Fibroblast of lung (primary cell): Measurements from ENCODE around the gene TBC1D22A. TPM values are rescaled to one million over a fixed set of nuclear protein-coding genes. Genes with fewer than 3 reads are reported as not detected.
A peak's percentile ranks its signal among the peaks of the same experiment; 100 is the strongest.

Experiments
- DNase-seq, 2 donors: peaks; one replicate each; pipeline versions ENCODE4 v3.0.0 to v3.0.0-alpha.2; 2010; ENCODE audit warnings: low read depth in 2 of 2
- H2AFZ ChIP-seq: 2 replicates; pipeline ENCODE4 v1.5.1; 2012; ENCODE audit warnings: low read length, control low read depth, inconsistent platforms
- H3K27ac ChIP-seq: 2 replicates; pipeline ENCODE4 v1.5.1; 2011; ENCODE audit warnings: low read length, control low read depth; ENCODE audit not compliant: insufficient read depth
- H3K27me3 ChIP-seq: 2 replicates; pipeline ENCODE4 v1.5.1; 2011; ENCODE audit warnings: mild to moderate bottlenecking, low read length; ENCODE audit not compliant: control insufficient read depth, insufficient read depth
- H3K36me3 ChIP-seq: 2 replicates; pipeline ENCODE4 v1.5.1; 2011; ENCODE audit warnings: low read length; ENCODE audit not compliant: control insufficient read depth, insufficient read depth
- H3K4me1 ChIP-seq: 2 replicates; pipeline ENCODE4 v1.5.1; 2011; ENCODE audit warnings: low read length; ENCODE audit not compliant: control insufficient read depth, insufficient read depth; ENCODE audit errors: extremely low read depth
- H3K4me2 ChIP-seq: 2 replicates; pipeline ENCODE4 v1.5.1; 2011; ENCODE audit warnings: low read length, control low read depth; ENCODE audit not compliant: insufficient read depth; ENCODE audit errors: extremely low read depth
- H3K4me3 ChIP-seq, 4 experiments: fragments of 200-600 bp in 1 of 4; sonication (generic) in 1 of 4; replicated peaks in 1 of 4; 2 replicates each; pipeline ENCODE4 v1.5.1; 2011 to 2016; ENCODE audit warnings: low read length in 4 of 4, low read depth in 3 of 4, mild to moderate bottlenecking in 3 of 4, control low read depth in 2 of 4, inconsistent platforms in 1 of 4, mixed read lengths in 1 of 4; ENCODE audit not compliant: insufficient read depth in 1 of 4; ENCODE audit errors: control extremely low read depth in 1 of 4
- H3K79me2 ChIP-seq: 2 replicates; pipeline ENCODE4 v1.5.1; 2012; ENCODE audit warnings: mild to moderate bottlenecking, low read length, inconsistent platforms; ENCODE audit not compliant: control insufficient read depth, insufficient read depth
- H3K9ac ChIP-seq: 2 replicates; pipeline ENCODE4 v1.5.1; 2011; ENCODE audit warnings: mild to moderate bottlenecking, low read length, control low read depth; ENCODE audit not compliant: insufficient read depth
- H3K9me3 ChIP-seq: 2 replicates; pipeline ENCODE4 v1.5.1; 2012; ENCODE audit warnings: low read depth, low read length; ENCODE audit not compliant: control insufficient read depth, insufficient read depth
- H4K20me1 ChIP-seq: 2 replicates; pipeline ENCODE4 v1.5.1; 2011; ENCODE audit warnings: low read length; ENCODE audit not compliant: control insufficient read depth, insufficient read depth; ENCODE audit errors: extremely low read depth
- CTCF ChIP-seq, 2 donors: IDR thresholded peaks in 1 of 2; conservative IDR thresholded peaks in 1 of 2; 1 replicate in 1 of 2; 2 replicates in 1 of 2; pipeline ENCODE4 v1.5.1; 2011 to 2012; ENCODE audit warnings: low read length in 2 of 2, control low read depth in 1 of 2, inconsistent platforms in 1 of 2, low read depth in 1 of 2, mild to moderate bottlenecking in 1 of 2
- EZH2 ChIP-seq: IDR thresholded peaks from 2 replicates; pipeline ENCODE4 v1.5.1; 2012; ENCODE audit warnings: low read length, control low read depth, mild to moderate bottlenecking; ENCODE audit errors: missing control alignments
- polyA plus RNA-seq, 2 donors: library from polyadenylated mRNA; depleted of rRNA in 1 of 2; stranded (reverse) in 1 of 2; unstranded in 1 of 2; fragments of >200 nt; gene quantifications; 2 replicates each; pipeline ENCODE4 v1.2.1, GENCODE V29; 2011 to 2012; ENCODE audit warnings: missing spikeins in 1 of 2
- total RNA-seq: library from RNA; depleted of rRNA; stranded (reverse); fragments of >200 nt; gene quantifications from 2 replicates; pipeline ENCODE4 v1.2.1, GENCODE V29; 2014

The TBC1D22A gene
- total and polyA plus RNA-seq, 2 donors (not counting 1 experiment from before 2014, with no cell fraction given) = 11.6 to 17.6 TPM

- H2AFZ ChIP-seq = no peak overlapping the region
- no peak for DNase-seq
Observed at GRCh38 chr22:47194476-47195155, 432.2 kb downstream of the TBC1D22A start.

GRCh38 chr22:47195156-47195483 is 432.7 kb downstream of the TBC1D22A start:
- Histone ChIP-seq H3K27me3 (no peaks in the 10 kb centered on the region), H3K36me3 (no peaks in the 10 kb centered on the region), H3K4me2 (no peak overlapping the region), H3K27ac (no peak overlapping the region), H3K9me3 (no peaks in the 10 kb centered on the region), H3K4me3 (no peak overlapping the region), H4K20me1 (no peaks in the 10 kb centered on the region), H3K4me1 (no peaks in the 10 kb centered on the region), H3K9ac (no peak overlapping the region), H3K79me2 (no peaks in the 10 kb centered on the region), H2AFZ (no peak overlapping the region)
- DNase-seq = no peak
- no peak for TF ChIP-seq EZH2
- TF ChIP-seq CTCF (conservative IDR thresholded peaks at IDR 0.05 in 1 of 2, IDR thresholded peaks at IDR 0.05 in 1 of 2; ENCODE audit: low read depth in 1 of 2, low read length in 2 of 2) = no peak

More at GRCh38 chr22:47194476-47195155, 432.2 kb downstream of the TBC1D22A start:
- Histone ChIP-seq H3K9ac (no peak overlapping the region), H3K27me3 (no peaks in the 10 kb centered on the region), H4K20me1 (no peaks in the 10 kb centered on the region), H3K4me2 (no peak overlapping the region), H3K9me3 (no peaks in the 10 kb centered on the region), H3K4me1 (no peaks in the 10 kb centered on the region), H3K27ac (no peak overlapping the region), H3K36me3 (no peaks in the 10 kb centered on the region), H3K79me2 (no peaks in the 10 kb centered on the region), H3K4me3 (no peak overlapping the region)
- TF ChIP-seq EZH2 (no peak), CTCF (conservative IDR thresholded peaks at IDR 0.05 in 1 of 2, IDR thresholded peaks at IDR 0.05 in 1 of 2; ENCODE audit: low read depth in 1 of 2, low read length in 2 of 2) (no peak)

GRCh38 chr22:47195484-47196165 is 433.2 kb downstream of the TBC1D22A start:
- H3K9ac ChIP-seq = no peak overlapping the region
- H3K9me3 ChIP-seq = no peaks in the 10 kb centered on the region
- H3K4me3 ChIP-seq = no peak overlapping the region
- H2AFZ ChIP-seq = no peak overlapping the region
- H3K4me1 ChIP-seq = no peaks in the 10 kb centered on the region
- H3K4me2 ChIP-seq = no peak overlapping the region
- H3K79me2 ChIP-seq = no peaks in the 10 kb centered on the region
- H3K27ac ChIP-seq = no peak overlapping the region
- peak in 1 of 2 donors; percentile 47 for DNase-seq
- no peaks in the 10 kb centered on the region for H3K27me3 ChIP-seq
- no peak for TF ChIP-seq CTCF (conservative IDR thresholded peaks at IDR 0.05 in 1 of 2, IDR thresholded peaks at IDR 0.05 in 1 of 2; ENCODE audit: low read depth in 1 of 2, low read length in 2 of 2)
- no peak for TF ChIP-seq EZH2
- H4K20me1 ChIP-seq = no peaks in the 10 kb centered on the region
- H3K36me3 ChIP-seq = no peaks in the 10 kb centered on the region
